HL-60/S4 (cell line): ENCODE measurements around the gene PLXDC1.

Experiments used
- in situ Hi-C: fragments of 300-500 bp; cut with MboI; formaldehyde crosslinking; loops from 2 replicates; pipeline ENCODE4 v1.14.3; 2022; ENCODE audit warnings: low sequenced_read_pairs

The PLXDC1 gene

GRCh38 chr17:39101091-39101490 is 50.3 kb downstream of the PLXDC1 start:
- in situ Hi-C loops, result no loop called here

DNA sequence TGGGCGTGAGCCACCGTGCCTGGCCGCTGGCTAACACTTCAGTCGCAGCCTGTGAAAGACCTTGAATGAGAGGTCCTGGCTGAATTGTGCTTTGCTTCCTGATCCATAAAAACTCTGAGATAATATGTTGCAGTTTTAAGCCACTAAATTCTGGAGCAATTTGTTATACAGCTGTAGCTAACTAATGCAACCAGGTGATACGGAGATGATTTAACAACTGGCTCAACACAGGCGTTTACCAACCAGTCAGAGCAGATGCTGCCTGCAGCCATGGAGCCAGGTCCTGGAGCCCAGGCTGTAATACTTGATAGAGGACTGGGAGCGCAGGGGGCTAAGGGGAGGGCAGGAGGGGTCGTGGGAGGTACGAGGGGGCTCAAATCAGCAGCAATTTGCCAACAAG is 50.9 kb downstream of the PLXDC1 start:
- in situ Hi-C loops, result no loop called here

DNA sequence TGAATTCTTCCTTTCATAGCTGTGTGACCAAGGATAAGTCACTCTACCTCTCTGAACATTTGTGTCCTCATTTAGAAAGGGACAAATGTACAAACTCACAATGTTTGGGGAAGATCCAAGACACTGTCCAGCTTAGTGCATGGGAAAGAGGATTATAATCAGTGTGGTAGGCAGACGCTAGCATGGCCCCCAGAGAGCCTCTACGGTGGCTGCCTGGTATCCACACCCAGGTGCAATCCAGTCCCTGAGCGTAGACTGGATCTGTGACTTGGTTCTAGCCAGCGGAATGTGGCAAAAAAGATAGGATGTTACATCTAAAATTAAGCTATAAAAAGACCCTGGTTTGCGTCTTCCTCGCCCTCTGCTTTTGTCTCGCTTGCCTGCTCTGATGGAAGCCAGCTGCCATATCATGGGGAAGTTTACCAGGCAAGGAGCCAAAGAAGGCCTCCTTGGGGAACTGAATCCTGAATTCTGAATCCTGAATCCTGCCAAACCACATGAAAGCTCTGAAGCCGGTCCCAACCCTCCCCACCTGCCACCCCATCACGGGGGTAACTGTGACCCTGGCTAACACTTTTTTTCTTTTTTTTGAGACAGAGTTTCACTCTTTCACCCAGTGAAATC is 51.7 kb downstream of the PLXDC1 start:
- in situ Hi-C loops, result no loop called here

GRCh38 chr17:39098588-39098987 is 52.8 kb downstream of the PLXDC1 start:
- in situ Hi-C loops, result no loop called here

- in situ Hi-C loops, result no loop called here
Observed at GRCh38 chr17:39097537-39097936, 53.9 kb downstream of the PLXDC1 start.

DNA sequence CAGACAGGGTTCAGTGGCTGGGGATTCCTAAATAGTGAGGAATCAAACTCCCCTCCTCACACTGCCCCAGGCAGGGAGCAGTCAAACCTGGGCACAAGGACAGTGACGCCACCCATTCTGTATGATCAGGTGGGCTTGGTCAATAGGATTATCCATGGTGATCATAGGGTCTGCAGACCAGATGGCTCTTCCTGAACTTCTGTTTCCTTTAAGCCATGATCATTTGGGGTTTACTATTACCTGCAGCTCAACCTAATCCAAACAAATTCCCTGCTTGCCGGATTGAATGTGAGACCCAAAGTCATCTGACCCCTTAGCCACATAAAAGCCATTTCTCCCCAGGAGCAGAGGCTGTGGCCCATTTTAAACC is 54.3 kb downstream of the PLXDC1 start:
- in situ Hi-C loops, result no loop called here

DNA sequence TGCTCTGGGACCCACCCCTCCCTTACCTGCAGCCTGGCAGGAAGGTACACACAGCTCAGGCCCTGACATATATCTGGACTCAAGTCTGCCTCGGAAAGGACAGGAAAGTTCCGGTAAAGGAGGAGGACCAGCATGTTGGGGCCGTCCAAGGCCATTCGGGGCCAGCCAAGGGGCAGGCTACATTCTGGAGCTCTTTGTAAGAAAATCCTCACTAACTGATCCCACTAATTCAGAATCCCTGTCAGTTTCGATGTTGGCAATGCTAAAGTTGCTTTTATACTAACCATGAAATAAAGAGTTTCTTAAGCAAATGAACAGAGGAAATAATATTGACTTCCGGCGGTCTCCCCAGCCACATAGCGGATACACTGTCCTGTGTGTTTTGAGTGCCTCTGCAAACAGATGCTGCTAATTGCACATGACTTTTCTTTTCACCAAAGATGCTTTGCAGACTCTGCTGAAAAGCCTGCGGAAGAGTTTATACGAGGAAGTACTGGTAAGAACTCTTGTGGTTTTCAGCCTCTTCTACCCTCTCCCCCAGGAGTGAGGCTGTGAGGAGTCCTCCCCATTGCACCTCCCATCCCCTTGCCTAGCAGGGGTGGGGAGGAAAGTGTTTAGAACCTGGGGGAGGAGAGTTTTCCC is 54.8 kb downstream of the PLXDC1 start:
- in situ Hi-C loops, result no loop called here

GRCh38 chr17:39095309-39095686 is 56.1 kb downstream of the PLXDC1 start:
- in situ Hi-C loops, result no loop called here

- in situ Hi-C loops, result no loop called here
Observed at GRCh38 chr17:39094607-39095308, 56.7 kb downstream of the PLXDC1 start.

DNA sequence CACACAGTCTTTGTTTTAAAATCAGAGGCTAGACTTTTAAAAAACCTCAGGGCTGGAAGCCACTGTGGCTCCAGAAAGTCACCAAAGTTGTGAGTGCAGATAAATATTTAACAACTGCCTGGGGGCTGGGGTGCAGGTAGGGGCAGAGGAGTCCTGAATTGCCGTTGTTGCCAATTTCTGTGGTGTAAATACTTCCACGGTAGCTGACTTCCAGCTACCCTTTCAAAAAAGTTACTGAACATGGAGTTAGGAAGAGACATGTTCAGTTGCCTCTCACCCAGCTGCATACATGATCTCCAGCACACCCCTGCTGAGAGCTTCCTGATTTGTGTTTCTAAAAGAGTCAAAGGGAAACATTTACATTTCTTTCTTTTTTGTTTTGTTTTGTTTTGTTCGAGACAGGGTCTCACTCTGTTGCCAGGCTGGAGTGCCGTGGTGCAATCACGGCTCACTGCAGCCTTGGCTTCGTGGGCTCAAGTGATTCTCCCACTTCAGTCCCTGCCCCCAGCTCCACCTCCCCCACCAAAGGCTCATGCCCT is 58.7 kb downstream of the PLXDC1 start:
- in situ Hi-C loops, result no loop called here

DNA sequence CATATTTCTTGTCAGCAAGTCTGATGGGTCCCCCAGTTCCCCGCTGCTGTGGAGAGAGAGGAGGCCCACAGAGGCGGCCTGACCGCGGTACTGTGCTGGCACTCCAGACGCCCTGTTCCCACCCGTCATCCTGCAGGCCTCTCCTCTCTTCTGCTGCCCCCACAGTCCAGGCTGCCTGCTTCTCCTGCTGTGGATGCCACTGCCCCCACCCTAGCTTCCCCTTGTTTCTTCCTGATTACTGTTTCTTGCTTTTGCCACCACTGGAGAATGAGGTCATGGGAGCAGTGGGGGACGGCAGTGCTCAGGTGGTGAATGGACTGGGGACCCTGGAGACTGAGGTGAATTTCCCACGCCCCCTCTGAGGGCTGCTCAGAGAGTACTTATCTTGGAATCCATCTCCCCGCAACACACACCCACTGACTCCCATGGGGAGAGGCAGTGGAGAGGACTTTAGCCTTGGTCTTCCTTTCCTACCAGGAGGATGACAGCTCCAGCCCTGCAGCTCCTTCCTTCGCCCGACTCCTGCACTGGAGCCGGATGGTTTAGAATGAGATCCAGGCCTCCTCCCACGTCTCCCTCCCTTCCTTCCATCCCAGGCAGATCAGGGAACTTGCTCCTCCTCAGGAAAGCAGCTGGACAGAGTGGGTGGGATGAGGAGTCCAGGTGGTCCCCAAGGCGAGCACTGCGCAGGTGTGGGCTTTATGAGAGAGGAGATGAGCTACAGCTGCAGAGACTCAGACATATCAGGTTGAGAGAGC is 60.4 kb downstream of the PLXDC1 start:
- in situ Hi-C loops, result no loop called here

DNA sequence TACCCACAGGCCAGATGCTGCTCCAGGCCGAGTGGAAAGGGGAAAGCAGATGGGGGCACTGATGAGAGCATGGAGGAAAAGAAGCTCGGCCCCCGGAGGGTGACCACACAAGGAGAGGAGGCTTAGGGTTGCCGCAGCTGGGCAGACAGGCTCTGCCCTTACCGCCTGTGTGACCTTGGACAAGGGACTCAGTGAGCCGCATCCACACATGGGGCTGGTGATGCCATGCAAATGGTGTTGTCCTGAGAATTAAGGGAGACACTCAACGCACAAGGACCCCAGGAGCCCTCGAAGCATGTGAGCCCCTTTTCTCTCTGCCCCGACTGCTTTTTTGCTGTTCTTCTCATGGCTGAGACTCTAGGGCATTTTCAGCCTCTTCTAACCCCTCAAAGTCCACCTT is 61.0 kb downstream of the PLXDC1 start:
- in situ Hi-C loops, result no loop called here

GRCh38 chr17:39084558-39084957 is 66.9 kb downstream of the PLXDC1 start:
- in situ Hi-C loops, result no loop called here

- in situ Hi-C loops, result no loop called here
Observed at GRCh38 chr17:39083270-39083669, 68.2 kb downstream of the PLXDC1 start.

GRCh38 chr17:39082482-39082881 is 69.0 kb downstream of the PLXDC1 start:
- in situ Hi-C loops, result no loop called here

DNA sequence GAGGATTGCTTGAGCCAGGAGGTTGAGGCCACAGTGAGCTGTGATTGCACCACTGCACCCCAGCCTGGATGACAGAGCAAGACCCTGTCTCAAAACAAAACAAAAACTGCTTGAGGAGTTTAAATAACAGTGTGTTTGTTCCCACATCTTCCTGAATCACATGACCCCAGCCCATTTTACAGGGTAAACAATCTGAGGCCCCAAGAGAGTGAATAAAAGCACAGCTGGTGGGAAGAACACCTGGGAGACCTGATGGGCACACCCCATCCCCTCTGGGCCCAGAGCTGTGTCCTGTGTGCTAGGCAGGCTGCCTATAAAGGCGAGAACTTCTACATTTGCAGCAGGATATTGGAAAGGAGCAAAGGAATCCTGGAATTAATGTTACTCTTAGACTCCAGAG is 69.6 kb downstream of the PLXDC1 start:
- in situ Hi-C loops, result no loop called here

GRCh38 chr17:39080421-39081078 is 70.9 kb downstream of the PLXDC1 start:
- in situ Hi-C loops, result no loop called here

DNA sequence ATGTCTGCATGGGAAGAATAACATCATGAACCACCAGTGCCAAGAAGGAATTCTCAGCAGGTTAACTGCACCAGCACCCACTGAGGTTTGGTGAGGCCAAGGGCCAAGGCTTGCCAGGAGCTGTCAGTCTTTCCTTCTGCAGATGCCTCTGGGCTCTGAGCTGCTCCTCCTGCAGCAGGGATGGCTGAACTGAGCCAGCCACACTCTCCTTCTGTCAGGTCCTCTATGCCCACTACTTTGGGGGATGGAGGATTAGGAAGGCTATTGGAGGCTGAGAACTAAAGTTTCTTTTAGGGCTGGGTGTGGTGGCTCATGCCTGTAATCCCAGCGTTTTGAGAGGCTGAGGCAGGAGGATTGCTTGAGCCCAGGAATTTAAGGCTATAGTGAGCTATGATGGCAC is 71.6 kb downstream of the PLXDC1 start:
- in situ Hi-C loops, result no loop called here

- in situ Hi-C loops, result no loop called here
Observed at GRCh38 chr17:39077866-39078265, 73.6 kb downstream of the PLXDC1 start.

- in situ Hi-C loops, result no loop called here
Observed at GRCh38 chr17:39077252-39077651, 74.2 kb downstream of the PLXDC1 start.

DNA sequence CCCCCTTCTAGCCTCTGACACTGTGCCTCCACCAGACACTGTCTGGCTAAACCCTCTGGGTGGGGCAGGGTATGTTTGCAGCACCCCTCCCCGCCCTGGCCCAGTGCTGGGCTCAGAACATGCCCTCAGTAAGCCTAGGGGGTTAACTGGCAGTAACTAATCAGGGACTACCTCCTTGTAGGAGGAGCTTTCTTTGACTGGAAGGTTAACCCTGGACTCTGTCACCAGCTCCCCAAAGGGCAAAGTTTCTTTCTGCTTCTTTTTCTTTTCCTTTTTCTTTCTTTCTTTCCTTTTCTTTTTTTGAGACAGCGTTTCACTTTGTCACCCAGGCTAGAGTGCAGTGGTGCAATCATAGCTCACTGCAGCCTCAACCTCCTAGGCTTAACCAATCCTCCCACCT is 76.8 kb downstream of the PLXDC1 start:
- in situ Hi-C loops, result no loop called here
